ENCODE results near the gene SCARB1.

DNA sequence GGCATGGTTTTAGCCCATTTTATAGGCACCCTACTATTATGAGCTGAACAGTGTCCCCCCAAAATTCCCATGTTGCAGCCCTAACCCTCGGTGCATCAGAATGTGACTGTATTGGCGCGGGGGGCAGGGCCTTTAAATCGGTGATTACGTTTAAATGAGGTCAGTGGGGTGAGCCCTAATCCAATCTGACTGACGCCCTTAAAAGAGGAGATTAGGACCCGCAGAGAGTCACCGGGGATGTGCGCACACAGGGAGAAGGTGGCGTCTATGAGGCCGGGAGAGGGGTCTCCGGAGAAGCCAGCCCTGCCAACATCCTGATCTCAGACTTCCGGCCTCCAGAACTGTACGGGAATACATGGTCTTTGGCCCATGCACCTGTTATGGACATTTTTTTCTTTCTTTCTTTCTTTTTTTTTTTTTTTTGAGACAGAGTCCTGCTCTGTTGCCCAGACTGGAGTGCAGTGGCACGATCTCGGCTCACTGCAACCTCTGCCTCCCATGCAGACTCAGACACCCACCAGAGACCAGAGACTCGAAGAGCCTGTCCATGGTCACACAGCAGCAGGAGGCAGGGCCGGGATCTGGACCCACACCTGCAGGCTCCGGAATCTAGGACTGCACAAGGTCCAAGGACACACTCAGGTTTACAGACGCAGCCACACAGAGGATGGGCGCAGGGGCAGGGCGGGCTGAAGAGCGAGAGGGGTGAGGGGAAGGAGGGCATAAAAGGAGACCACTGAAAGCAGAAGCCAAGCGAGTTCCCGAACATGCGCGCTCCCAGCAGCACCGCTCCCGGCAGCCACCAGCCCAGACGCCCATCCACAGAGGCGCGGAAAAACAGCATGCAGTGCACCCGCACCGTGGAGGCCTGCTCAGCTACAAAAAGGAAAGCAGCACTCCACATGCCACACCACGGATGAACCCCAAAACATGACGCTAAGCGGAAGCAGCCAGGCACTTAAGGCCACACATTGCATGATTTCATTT, 19.0 kb downstream of the SCARB1 start:
- TF ChIP-seq, protein P1, sequence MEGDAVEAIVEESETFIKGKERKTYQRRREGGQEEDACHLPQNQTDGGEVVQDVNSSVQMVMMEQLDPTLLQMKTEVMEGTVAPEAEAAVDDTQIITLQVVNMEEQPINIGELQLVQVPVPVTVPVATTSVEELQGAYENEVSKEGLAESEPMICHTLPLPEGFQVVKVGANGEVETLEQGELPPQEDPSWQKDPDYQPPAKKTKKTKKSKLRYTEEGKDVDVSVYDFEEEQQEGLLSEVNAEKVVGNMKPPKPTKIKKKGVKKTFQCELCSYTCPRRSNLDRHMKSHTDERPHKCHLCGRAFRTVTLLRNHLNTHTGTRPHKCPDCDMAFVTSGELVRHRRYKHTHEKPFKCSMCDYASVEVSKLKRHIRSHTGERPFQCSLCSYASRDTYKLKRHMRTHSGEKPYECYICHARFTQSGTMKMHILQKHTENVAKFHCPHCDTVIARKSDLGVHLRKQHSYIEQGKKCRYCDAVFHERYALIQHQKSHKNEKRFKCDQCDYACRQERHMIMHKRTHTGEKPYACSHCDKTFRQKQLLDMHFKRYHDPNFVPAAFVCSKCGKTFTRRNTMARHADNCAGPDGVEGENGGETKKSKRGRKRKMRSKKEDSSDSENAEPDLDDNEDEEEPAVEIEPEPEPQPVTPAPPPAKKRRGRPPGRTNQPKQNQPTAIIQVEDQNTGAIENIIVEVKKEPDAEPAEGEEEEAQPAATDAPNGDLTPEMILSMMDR (IDR thresholded peaks at IDR 0.05): no peak
- no peak for TF ChIP-seq ZFX (IDR thresholded peaks at IDR 0.05; ENCODE audit: borderline replicate concordance)

Data from 22Rv1 (cell line).